ENCODE data around the gene RAB3D.
A peak's percentile ranks its signal among the peaks of the same experiment; 100 is the strongest.

Gene RAB3D

GRCh38 chr19:11349171-11349570, 9.7 kb upstream of the RAB3D start (continued):
- TF ChIP-seq PATZ1 (tag by site-specific recombination; IDR thresholded peaks at IDR 0.05): no peak

- CTCF ChIA-PET: interaction anchor here (2.1 kb wide), 1 partner anchor 33 kb away, joined by 19 read pairs; no protein-coding TSS in a partner anchor
- no peak for TF ChIP-seq IKZF3 (tag by site-specific recombination; IDR thresholded peaks at IDR 0.05)
- no peak for TF ChIP-seq ZSCAN30 (tag by site-specific recombination; IDR thresholded peaks at IDR 0.05)
- no peak for TF ChIP-seq TSHZ1 (tag by site-specific recombination; IDR thresholded peaks at IDR 0.05; ENCODE audit: borderline replicate concordance)
- no peak for TF ChIP-seq GLIS1 (tag by site-specific recombination; IDR thresholded peaks at IDR 0.05)
- TF ChIP-seq ZNF488 (tag by site-specific recombination; IDR thresholded peaks at IDR 0.05): no peak
- no peak for TF ChIP-seq ZBTB21 (tag by site-specific recombination; IDR thresholded peaks at IDR 0.05)
- TF ChIP-seq ZNF16 (tag by site-specific recombination; IDR thresholded peaks at IDR 0.05; ENCODE audit: low read depth): no peak
- no peak for TF ChIP-seq ZNF621 (tag by site-specific recombination; IDR thresholded peaks at IDR 0.05)
- no peak for TF ChIP-seq ELK4 (IDR thresholded peaks at IDR 0.05; ENCODE audit: borderline replicate concordance, low read depth, low read length)
- no peaks in the 10 kb centered on the region for H3K4me1 ChIP-seq (ENCODE audit: control insufficient read depth, insufficient read depth, low read length)
- H3K9me3 ChIP-seq (ENCODE audit: control insufficient read depth, insufficient read depth, low read depth, low read length): no peaks in the 10 kb centered on the region
- H3K27ac ChIP-seq (ENCODE audit: extremely low read depth, low read depth, low read length): no peak overlapping the region
- peaks cover 0 to 2% of the 10 kb centered on the region in 2 experiments; a peak in 1 of 3 replicates for H3K36me3 ChIP-seq (ENCODE audit: control insufficient read depth in 2 of 2, insufficient read depth in 1 of 2, low read length in 2 of 2)
- no peak overlapping the region for H3K4me3 ChIP-seq (ENCODE audit: low read depth, low read length)
- POLR2A ChIA-PET: interaction anchor here (1.6 to 3.2 kb wide), 2 partner anchors 28 to 88 kb away, joined by 6 to 36 read pairs; partner anchors contain the start of genes ODAD3, PRKCSH and SWSAP1
These were observed 8.1 kb upstream of the RAB3D start for GRCh38 chr19:11347546-11348039.

GRCh38 chr19:11346104-11346940, 6.9 kb upstream of the RAB3D start, which contains the start of the genes CCDC159 and TMEM205:
CCDC159 (plus strand) TSS chr19:11346519; CDS start chr19:11346607, 88 bp downstream.
TMEM205 (minus strand) TSS chr19:11346268; CDS start chr19:11345619, 649 bp downstream.
- H3K4me1 ChIP-seq (ENCODE audit: control insufficient read depth, insufficient read depth, low read length): no peaks in the 10 kb centered on the region
- peak within 1 kb of the TSS; percentile 55; the same call in 1 of the 2 replicates for H3K27ac ChIP-seq (ENCODE audit: extremely low read depth, low read depth, low read length)
- H3K36me3 ChIP-seq (ENCODE audit: control insufficient read depth in 2 of 2, insufficient read depth in 1 of 2, low read length in 2 of 2): peaks cover 0 to 10% of the 10 kb centered on the region in 2 experiments; a peak in 1 of 3 replicates
- peak within 1 kb of the TSS; percentile 72 for H3K4me3 ChIP-seq (ENCODE audit: low read depth, low read length)
- POLR2A ChIA-PET: interaction anchor here (0.6 to 3.2 kb wide), 12 partner anchors 15 to 188 kb away, joined by 3 to 36 read pairs (median 5); partner anchors contain the start of genes ODAD3, PRKCSH and SWSAP1
- CTCF ChIA-PET: interaction anchor here (0.8 to 2.1 kb wide), 6 partner anchors 34 to 136 kb away, joined by 3 to 19 read pairs (median 3); no protein-coding TSS in a partner anchor
- H3K9me3 ChIP-seq (ENCODE audit: control insufficient read depth, insufficient read depth, low read depth, low read length): no peaks in the 10 kb centered on the region
- TF ChIP-seq ZNF248 (tag by site-specific recombination; IDR thresholded peaks at IDR 0.05): no peak
- TF ChIP-seq RBAK (tag by site-specific recombination; IDR thresholded peaks at IDR 0.05): no peak
- no peak for TF ChIP-seq ZNF549 (tag by site-specific recombination; IDR thresholded peaks at IDR 0.05)
- no peak for TF ChIP-seq ZNF114 (tag by site-specific recombination; IDR thresholded peaks at IDR 0.05)
- TF ChIP-seq GLI2 (tag by site-specific recombination; IDR thresholded peaks at IDR 0.05; ENCODE audit: borderline replicate concordance, low read depth): no peak
- no peak for TF ChIP-seq ZNF26 (tag by site-specific recombination; IDR thresholded peaks at IDR 0.05)
- no peak for TF ChIP-seq TCF7L2 (IDR thresholded peaks at IDR 0.05; ENCODE audit: borderline replicate concordance, low read depth, low read length)
- peak; percentile 94 for TF ChIP-seq IKZF3 (tag by site-specific recombination; IDR thresholded peaks at IDR 0.05)
- peak; percentile 59 for TF ChIP-seq GLIS2 (tag by site-specific recombination; IDR thresholded peaks at IDR 0.05)
- peak; percentile 75 for TF ChIP-seq ZNF398 (tag by site-specific recombination; IDR thresholded peaks at IDR 0.05)
